Cardiac muscle cell (in vitro differentiated cells and primary cell): ENCODE measurements around the gene RASL11B. TPM values are rescaled to one million over a fixed set of nuclear protein-coding genes. Genes with fewer than 3 reads are reported as not detected.
A peak's percentile ranks its signal among the peaks of the same experiment; 100 is the strongest.

Source experiments
- DNase-seq, 2 donors: peaks; one replicate each; pipeline versions ENCODE4 v3.0.0 to v3.0.0-alpha.2; 2010 to 2017; ENCODE audit warnings: low read depth in 1 of 2, low spot score in 1 of 2
- H3K27ac ChIP-seq: fragments of 200-600 bp; sonication (generic); 2 replicates; pipeline ENCODE4 v1.5.1; 2016
- H3K27me3 ChIP-seq: fragments of 200-600 bp; sonication (generic); 2 replicates; pipeline ENCODE4 v1.6.0; 2016; ENCODE audit warnings: control low read depth
- H3K36me3 ChIP-seq: fragments of 200-600 bp; sonication (generic); 2 replicates; pipeline ENCODE4 v1.5.1; 2016; ENCODE audit warnings: control low read depth
- H3K4me1 ChIP-seq: fragments of 200-600 bp; sonication (generic); 2 replicates; pipeline ENCODE4 v1.8.1; 2017; ENCODE audit warnings: low read depth, mild to moderate bottlenecking, mixed run types
- H3K4me3 ChIP-seq: fragments of 200-600 bp; sonication (generic); 2 replicates; pipeline ENCODE4 v1.5.1; 2016; ENCODE audit warnings: mild to moderate bottlenecking
- H3K9me3 ChIP-seq: fragments of 200-600 bp; sonication (generic); 2 replicates; pipeline ENCODE4 v1.5.1; 2017; ENCODE audit warnings: low read depth, mild to moderate bottlenecking, control low read depth
- polyA plus RNA-seq: library from polyadenylated mRNA; unstranded; fragments of >200 nt; fragmentation: Nextera tagmentation; extraction: Ambion mirVana; gene quantifications from 2 replicates; pipeline ENCODE4 v1.2.1, GENCODE V29; 2016
- total RNA-seq: library from RNA; depleted of rRNA; stranded (reverse); fragments of >200 nt; gene quantifications from 2 replicates; pipeline ENCODE4 v1.2.3, GENCODE V29; 2016
- TF ChIP-seq, protein P1 (sequence below): IDR thresholded peaks from 2 replicates; pipeline ENCODE4 v1.5.1; 2012; ENCODE audit warnings: low read depth, mild to moderate bottlenecking, low read length

Gene RASL11B
- total and polyA plus RNA-seq, 2 experiments from 2014 or later: 37.5 to 74.1 TPM

DNA sequence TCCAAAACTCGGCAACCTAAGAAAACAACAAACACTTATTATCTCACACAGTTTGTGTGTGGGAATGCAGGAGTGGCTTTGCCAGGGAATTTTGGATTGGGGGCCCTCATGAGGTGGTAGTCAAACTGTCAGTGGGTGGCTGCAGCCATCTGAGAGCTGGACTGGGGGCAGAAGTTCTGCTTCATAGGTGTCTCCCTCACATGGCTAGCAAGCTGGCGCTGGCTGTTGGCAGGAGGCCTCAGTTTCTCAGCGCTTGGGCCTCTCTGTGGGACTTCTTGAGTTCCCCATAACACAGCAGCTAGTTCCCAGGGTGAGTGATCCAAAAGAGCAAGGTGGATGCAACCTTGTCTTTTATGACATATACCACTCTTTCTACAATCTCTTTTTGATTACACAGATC, 26.0 kb upstream of the RASL11B start:
- TF ChIP-seq, protein P1, sequence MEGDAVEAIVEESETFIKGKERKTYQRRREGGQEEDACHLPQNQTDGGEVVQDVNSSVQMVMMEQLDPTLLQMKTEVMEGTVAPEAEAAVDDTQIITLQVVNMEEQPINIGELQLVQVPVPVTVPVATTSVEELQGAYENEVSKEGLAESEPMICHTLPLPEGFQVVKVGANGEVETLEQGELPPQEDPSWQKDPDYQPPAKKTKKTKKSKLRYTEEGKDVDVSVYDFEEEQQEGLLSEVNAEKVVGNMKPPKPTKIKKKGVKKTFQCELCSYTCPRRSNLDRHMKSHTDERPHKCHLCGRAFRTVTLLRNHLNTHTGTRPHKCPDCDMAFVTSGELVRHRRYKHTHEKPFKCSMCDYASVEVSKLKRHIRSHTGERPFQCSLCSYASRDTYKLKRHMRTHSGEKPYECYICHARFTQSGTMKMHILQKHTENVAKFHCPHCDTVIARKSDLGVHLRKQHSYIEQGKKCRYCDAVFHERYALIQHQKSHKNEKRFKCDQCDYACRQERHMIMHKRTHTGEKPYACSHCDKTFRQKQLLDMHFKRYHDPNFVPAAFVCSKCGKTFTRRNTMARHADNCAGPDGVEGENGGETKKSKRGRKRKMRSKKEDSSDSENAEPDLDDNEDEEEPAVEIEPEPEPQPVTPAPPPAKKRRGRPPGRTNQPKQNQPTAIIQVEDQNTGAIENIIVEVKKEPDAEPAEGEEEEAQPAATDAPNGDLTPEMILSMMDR: no peak
- DNase-seq: no peak

GRCh38 chr4:52836678-52837077, 25.4 kb upstream of the RASL11B start:
- Histone ChIP-seq H3K27me3 (no peaks in the 10 kb centered on the region), H3K4me3 (no peak overlapping the region), H3K36me3 (no peaks in the 10 kb centered on the region), H3K27ac (no peak overlapping the region), H3K9me3 (no peaks in the 10 kb centered on the region), H3K4me1 (peaks cover 13% of the 10 kb centered on the region)
- TF ChIP-seq, protein P1: no peak
- DNase-seq: no peak

More for the DNA sequence above, 26.0 kb upstream of the RASL11B start:
- no peaks in the 10 kb centered on the region for H3K36me3 ChIP-seq
- H3K27ac ChIP-seq: no peak overlapping the region
- no peaks in the 10 kb centered on the region for H3K9me3 ChIP-seq
- H3K4me3 ChIP-seq: no peak overlapping the region
- peaks cover 7% of the 10 kb centered on the region for H3K4me1 ChIP-seq
- H3K27me3 ChIP-seq: no peaks in the 10 kb centered on the region

- Histone ChIP-seq H3K27ac (no peak overlapping the region), H3K4me1 (peaks cover 18% of the 10 kb centered on the region), H3K36me3 (no peaks in the 10 kb centered on the region), H3K4me3 (no peak overlapping the region), H3K9me3 (no peaks in the 10 kb centered on the region), H3K27me3 (no peaks in the 10 kb centered on the region)
- TF ChIP-seq, protein P1: no peak
- DNase-seq: peak; percentile 17 to 43
Observed at GRCh38 chr4:52837716-52838558, 24.2 kb upstream of the RASL11B start.

GRCh38 chr4:52838729-52839586, 23.2 kb upstream of the RASL11B start:
- DNase-seq: no peak
- no peaks in the 10 kb centered on the region for H3K27me3 ChIP-seq
- H3K4me3 ChIP-seq: no peak overlapping the region
- H3K4me1 ChIP-seq: peaks cover 18% of the 10 kb centered on the region
- no peaks in the 10 kb centered on the region for H3K36me3 ChIP-seq
- TF ChIP-seq, protein P1: no peak
- H3K27ac ChIP-seq: no peak overlapping the region
- H3K9me3 ChIP-seq: no peaks in the 10 kb centered on the region

- Histone ChIP-seq H3K27ac (no peak overlapping the region), H3K36me3 (no peaks in the 10 kb centered on the region), H3K4me3 (no peak overlapping the region), H3K27me3 (no peaks in the 10 kb centered on the region), H3K9me3 (no peaks in the 10 kb centered on the region), H3K4me1 (peaks cover 18% of the 10 kb centered on the region)
- DNase-seq: no peak
- TF ChIP-seq, protein P1: no peak
Observed at GRCh38 chr4:52840531-52841370, 21.4 kb upstream of the RASL11B start.
